WTC11 (cell line): ENCODE data around the gene PLD5. TPM values are rescaled to one million over a fixed set of nuclear protein-coding genes. Genes with fewer than 3 reads are reported as not detected.
"Not testable (repeated sequence)": the region's sequence is repeated elsewhere in the genome, so short reads cannot be mapped to it uniquely, and the experiment has no call there.

ENCODE experiments used
- ATAC-seq: fragments of 200-7000 bp; cut with Tn5 transposase; 2 replicates; pipeline ENCODE4 v1.10.0; 2021; ENCODE audit warnings: mild to moderate bottlenecking, moderate library complexity
- CTCF ChIA-PET: fragments of 300-600 bp; sonication (Branson Sonifier 250); formaldehyde crosslinking; loops from one replicate; lab custom pipeline; 2021; ENCODE audit warnings: antibody characterized with exemption; lab: Charles Lee
- POLR2A ChIA-PET: fragments of 350-600 bp; sonication (Branson Sonifier 250); formaldehyde crosslinking; loops from one replicate; lab custom pipeline; 2021; ENCODE audit warnings: antibody characterized with exemption; lab: Charles Lee
- DNase-seq: peaks from one replicate; pipeline ENCODE4 v3.0.0; 2021; ENCODE audit warnings: low spot score
- H3K27ac Mint-ChIP-seq: 2 replicates; pipeline ENCODE4 v1.8.0; 2021; ENCODE audit warnings: mixed read lengths
- H3K27me3 Mint-ChIP-seq: 2 replicates; pipeline ENCODE4 v1.8.0; 2021; ENCODE audit warnings: low read depth, mild to moderate bottlenecking, moderate library complexity, mixed read lengths
- H3K36me3 Mint-ChIP-seq: 2 replicates; pipeline ENCODE4 v1.8.0; 2021; ENCODE audit warnings: mixed read lengths
- H3K4me1 Mint-ChIP-seq: 2 replicates; pipeline ENCODE4 v1.8.0; 2022; ENCODE audit warnings: mixed read lengths
- H3K4me3 Mint-ChIP-seq: 2 replicates; pipeline ENCODE4 v1.8.0; 2021; ENCODE audit warnings: mild to moderate bottlenecking, moderate library complexity, mixed read lengths
- H3K9me3 Mint-ChIP-seq: 2 replicates; pipeline ENCODE4 v1.8.0; 2021; ENCODE audit warnings: mixed read lengths
- ATF2 ChIP-seq: sonication (generic); formaldehyde crosslinking; IDR thresholded peaks from 2 replicates; pipeline ENCODE4 v1.8.1; 2022; ENCODE audit warnings: low read depth, missing genetic modification reagents, borderline replicate concordance
- ATF3 ChIP-seq: sonication (generic); formaldehyde crosslinking; conservative IDR thresholded peaks from 2 replicates; pipeline ENCODE4 v1.8.1; 2022; ENCODE audit warnings: mild to moderate bottlenecking, missing genetic modification reagents
- ESRRA ChIP-seq: sonication (generic); formaldehyde crosslinking; IDR thresholded peaks from 2 replicates; pipeline ENCODE4 v1.8.1; 2022; ENCODE audit warnings: mild to moderate bottlenecking, missing genetic modification reagents, borderline replicate concordance
- FOXK1 ChIP-seq: sonication (generic); formaldehyde crosslinking; IDR thresholded peaks from 2 replicates; pipeline ENCODE4 v1.8.0; 2022; ENCODE audit warnings: mild to moderate bottlenecking, moderate library complexity, missing genetic modification reagents
- GTF2I ChIP-seq: fragments of 250-450 bp; sonication (Bioruptor Pico); conservative IDR thresholded peaks from 2 replicates; pipeline ENCODE4 v1.4.0; 2021; ENCODE audit warnings: mild to moderate bottlenecking
- KAT7 ChIP-seq: sonication (generic); formaldehyde crosslinking; IDR thresholded peaks from 2 replicates; pipeline ENCODE4 v1.8.1; 2023; ENCODE audit warnings: missing genetic modification reagents, mild to moderate bottlenecking, borderline replicate concordance
- MXD4 ChIP-seq: fragments of 250-450 bp; sonication (Bioruptor Pico); IDR thresholded peaks from 2 replicates; pipeline ENCODE4 v1.8.0; 2021; ENCODE audit warnings: mild to moderate bottlenecking, moderate library complexity, borderline replicate concordance
- RELA ChIP-seq: sonication (generic); formaldehyde crosslinking; IDR thresholded peaks from 2 replicates; pipeline ENCODE4 v1.8.1; 2022; ENCODE audit warnings: missing genetic modification reagents, mild to moderate bottlenecking, borderline replicate concordance
- SMAD3 ChIP-seq: sonication (generic); formaldehyde crosslinking; IDR thresholded peaks from 2 replicates; pipeline ENCODE4 v1.8.0; 2022; ENCODE audit warnings: missing genetic modification reagents, mild to moderate bottlenecking, borderline replicate concordance
- SOX15 ChIP-seq: fragments of 250-450 bp; sonication (Bioruptor Pico); IDR thresholded peaks from 2 replicates; pipeline ENCODE4 v1.9.0; 2021; ENCODE audit warnings: mild to moderate bottlenecking
- TCF7 ChIP-seq: sonication (generic); formaldehyde crosslinking; IDR thresholded peaks from 2 replicates; pipeline ENCODE4 v1.8.0; 2022; ENCODE audit warnings: mild to moderate bottlenecking, low read depth, missing genetic modification reagents, moderate library complexity
- TEAD4 ChIP-seq: sonication (generic); formaldehyde crosslinking; IDR thresholded peaks from 2 replicates; pipeline ENCODE4 v1.8.0; 2022; ENCODE audit warnings: mild to moderate bottlenecking, missing genetic modification reagents
- USF2 ChIP-seq: sonication (generic); formaldehyde crosslinking; IDR thresholded peaks from 2 replicates; pipeline ENCODE4 v1.8.1; 2023; ENCODE audit warnings: mild to moderate bottlenecking, missing genetic modification reagents, moderate library complexity
- ZNF232 ChIP-seq: sonication (generic); formaldehyde crosslinking; IDR thresholded peaks from 2 replicates; pipeline ENCODE4 v1.8.0; 2022; ENCODE audit warnings: mild to moderate bottlenecking, missing genetic modification reagents
- ZNF281 ChIP-seq: sonication (generic); formaldehyde crosslinking; IDR thresholded peaks from 2 replicates; pipeline ENCODE4 v1.8.0; 2023; ENCODE audit warnings: mild to moderate bottlenecking, missing genetic modification reagents
- ZNF416 ChIP-seq: fragments of 250-450 bp; sonication (Bioruptor Pico); IDR thresholded peaks from 2 replicates; pipeline ENCODE4 v1.9.0; 2021; ENCODE audit warnings: mild to moderate bottlenecking, inconsistent platforms
- ZNF671 ChIP-seq: fragments of 250-450 bp; sonication (Bioruptor Pico); IDR thresholded peaks from 2 replicates; pipeline ENCODE4 v1.8.0; 2021; ENCODE audit warnings: mild to moderate bottlenecking
- total RNA-seq: library from RNA; stranded (reverse); gene quantifications from 3 replicates; pipeline ENCODE4 v1.2.3, GENCODE V29; 2021
- TF ChIP-seq, protein P1 (sequence below): fragments of 250-450 bp; sonication (Bioruptor Pico); IDR thresholded peaks from 2 replicates; pipeline ENCODE4 v2.1.2; 2022; ENCODE audit warnings: mild to moderate bottlenecking, moderate library complexity

The PLD5 gene
- total RNA-seq, 1 experiment from 2014 or later = 6.4 TPM

- TF ChIP-seq, protein P1, sequence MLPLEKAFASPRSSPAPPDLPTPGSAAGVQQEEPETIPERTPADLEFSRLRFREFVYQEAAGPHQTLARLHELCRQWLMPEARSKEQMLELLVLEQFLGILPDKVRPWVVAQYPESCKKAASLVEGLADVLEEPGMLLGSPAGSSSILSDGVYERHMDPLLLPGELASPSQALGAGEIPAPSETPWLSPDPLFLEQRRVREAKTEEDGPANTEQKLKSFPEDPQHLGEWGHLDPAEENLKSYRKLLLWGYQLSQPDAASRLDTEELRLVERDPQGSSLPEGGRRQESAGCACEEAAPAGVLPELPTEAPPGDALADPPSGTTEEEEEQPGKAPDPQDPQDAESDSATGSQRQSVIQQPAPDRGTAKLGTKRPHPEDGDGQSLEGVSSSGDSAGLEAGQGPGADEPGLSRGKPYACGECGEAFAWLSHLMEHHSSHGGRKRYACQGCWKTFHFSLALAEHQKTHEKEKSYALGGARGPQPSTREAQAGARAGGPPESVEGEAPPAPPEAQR (CRISPR knock-in tag) = no peak
- TF ChIP-seq FOXK1 = no peak
- TF ChIP-seq ATF2 = no peak
- no peak for TF ChIP-seq ZNF232 (CRISPR knock-in tag)
Measured at GRCh38 chr1:242398351-242398750, 126.1 kb downstream of the PLD5 start (continued).

- DNase-seq = no peak
- H3K4me1 Mint-ChIP-seq = no peaks in the 10 kb centered on the region
- no peak for TF ChIP-seq USF2 (CRISPR knock-in tag)
- TF ChIP-seq SOX15 = no peak
- TF ChIP-seq SMAD3 (CRISPR knock-in tag) = no peak
- ChIA-PET POLR2A (no interaction called here), CTCF (no interaction called here)
- H3K4me3 Mint-ChIP-seq = no peak overlapping the region
- H3K27me3 Mint-ChIP-seq = no peaks in the 10 kb centered on the region
- H3K9me3 Mint-ChIP-seq = peaks cover 22% of the 10 kb centered on the region
- peaks cover 8% of the 10 kb centered on the region for H3K36me3 Mint-ChIP-seq
- H3K27ac Mint-ChIP-seq = no peak overlapping the region
- no peak for ATAC-seq
Measured at GRCh38 chr1:242391896-242392295, 132.6 kb downstream of the PLD5 start.

GRCh38 chr1:242376121-242376520 lies 148.4 kb downstream of the PLD5 start:
- H3K36me3 Mint-ChIP-seq, ATAC-seq, H3K27me3 Mint-ChIP-seq, H3K9me3 Mint-ChIP-seq, H3K4me1 Mint-ChIP-seq, POLR2A ChIA-PET, CTCF ChIA-PET, H3K27ac Mint-ChIP-seq, H3K4me3 Mint-ChIP-seq, DNase-seq: not testable (repeated sequence)

DNA sequence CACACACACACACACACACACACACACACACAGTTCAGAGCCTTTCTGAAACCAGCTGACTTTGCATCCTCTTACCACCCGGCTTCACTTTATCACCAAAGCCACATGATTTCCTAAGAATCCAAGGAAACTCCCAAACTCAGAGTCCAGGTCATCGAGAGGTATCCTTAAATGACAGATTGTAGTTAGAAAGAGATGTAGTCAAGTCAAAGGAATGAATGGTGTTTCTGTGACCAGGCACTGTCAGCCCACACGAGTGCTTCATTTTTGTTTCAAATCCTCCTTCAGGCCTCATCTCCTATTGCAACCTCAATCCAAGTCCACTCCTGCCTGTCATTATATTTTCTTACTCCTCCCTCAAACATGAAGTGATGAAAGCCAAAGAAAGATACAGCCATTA lies 174.1 kb downstream of the PLD5 start:
- H3K4me3 Mint-ChIP-seq, H3K27me3 Mint-ChIP-seq, ATAC-seq, H3K4me1 Mint-ChIP-seq, H3K36me3 Mint-ChIP-seq, CTCF ChIA-PET, DNase-seq, H3K27ac Mint-ChIP-seq: not testable (repeated sequence)
- POLR2A ChIA-PET = interaction anchor here (0.7 kb wide), 1 partner anchor 142 kb away, joined by 7 read pairs; no protein-coding TSS in a partner anchor
- H3K9me3 Mint-ChIP-seq = peaks cover 30% of the 10 kb centered on the region

DNA sequence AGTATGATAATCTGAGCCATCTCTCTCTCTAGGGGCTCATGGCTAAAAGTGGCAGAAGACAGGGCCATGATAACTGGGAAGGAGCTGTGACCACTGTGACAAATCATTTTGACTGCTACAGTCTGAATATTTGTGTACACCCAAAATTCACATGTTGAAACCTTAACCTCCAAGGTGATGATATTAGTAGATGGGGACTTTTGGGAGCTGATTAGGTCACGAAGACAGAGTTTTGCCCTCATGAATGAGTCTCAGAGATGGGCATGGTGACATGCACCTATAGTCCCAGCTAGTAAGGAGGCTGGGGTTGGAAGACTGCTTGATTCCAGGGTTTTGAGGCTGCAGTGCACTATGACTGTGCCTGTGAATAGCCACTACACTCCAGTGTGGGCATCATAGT lies 174.9 kb downstream of the PLD5 start:
- DNase-seq = no peak
- Mint-ChIP-seq H3K36me3 (peaks cover 16% of the 10 kb centered on the region), H3K9me3 (peaks cover 28% of the 10 kb centered on the region)
- POLR2A ChIA-PET = no interaction called here
- no peak for TF ChIP-seq GTF2I
- TF ChIP-seq KAT7 (CRISPR knock-in tag) = no peak
- TF ChIP-seq ATF3 (CRISPR knock-in tag) = no peak
- TF ChIP-seq ZNF281 (CRISPR knock-in tag) = no peak
- no peak for TF ChIP-seq TEAD4 (CRISPR knock-in tag)
- no peak for TF ChIP-seq TCF7 (CRISPR knock-in tag)
- TF ChIP-seq RELA (CRISPR knock-in tag) = no peak
- TF ChIP-seq ZNF416 (CRISPR knock-in tag) = no peak
- TF ChIP-seq ESRRA = no peak
- no peak for TF ChIP-seq MXD4 (CRISPR knock-in tag)
- TF ChIP-seq ZNF232 (CRISPR knock-in tag) = no peak
- no peak for TF ChIP-seq ZNF671
- TF ChIP-seq, all 79 proteins: peak for 0
- Mint-ChIP-seq H3K27ac (no peak overlapping the region), H3K4me3 (no peak overlapping the region), H3K4me1 (no peaks in the 10 kb centered on the region), H3K27me3 (no peaks in the 10 kb centered on the region)
- CTCF ChIA-PET = no interaction called here
- no peak for ATAC-seq

DNA sequence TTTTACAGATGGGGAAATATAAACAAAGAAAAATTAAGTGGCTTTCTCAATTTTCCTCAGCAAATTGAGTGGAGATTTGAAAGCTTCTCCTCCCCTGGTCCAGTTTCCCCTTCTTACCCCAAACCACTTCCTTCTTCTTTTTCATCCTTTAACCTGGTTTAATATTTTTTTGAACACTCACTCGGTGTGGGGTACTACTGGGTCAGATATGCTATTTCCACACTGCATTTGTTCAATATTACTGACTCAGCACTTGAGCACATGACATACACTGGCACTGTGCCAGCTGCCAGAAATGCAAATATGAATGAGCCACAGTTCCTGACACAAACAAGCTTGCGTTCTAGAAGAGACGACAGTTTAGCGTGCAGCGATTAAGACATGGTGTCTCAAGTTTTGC lies 193.6 kb downstream of the PLD5 start:
- CTCF ChIA-PET, H3K4me1 Mint-ChIP-seq, H3K36me3 Mint-ChIP-seq, H3K9me3 Mint-ChIP-seq, POLR2A ChIA-PET, H3K27ac Mint-ChIP-seq, ATAC-seq, H3K4me3 Mint-ChIP-seq, DNase-seq, H3K27me3 Mint-ChIP-seq: not testable (repeated sequence)
